Keratinocyte (primary cell): ENCODE data around the gene AHCYL2. TPM values are rescaled to one million over a fixed set of nuclear protein-coding genes. Genes with fewer than 3 reads are reported as not detected.

Experiments used
- DNase-seq: peaks from one replicate; pipeline ENCODE4 v3.0.0-alpha.2; 2011; ENCODE audit warnings: low read depth, missing footprints, low spot score
- FAIRE-seq: peaks from 2 replicates; lab custom pipeline; 2011; peaks lifted over from hg19 to GRCh38; lab: Jason Lieb, UNC
- H2AFZ ChIP-seq: 2 replicates; pipeline ENCODE4 v1.6.0; 2012; ENCODE audit warnings: low read length, control low read depth, inconsistent platforms; ENCODE audit not compliant: control insufficient read depth
- H3K27ac ChIP-seq: 2 replicates; pipeline ENCODE4 v1.5.1; 2011; ENCODE audit warnings: low read length; ENCODE audit not compliant: control insufficient read depth, insufficient read depth
- H3K27me3 ChIP-seq: 3 replicates; pipeline ENCODE4 v1.6.0; 2011; ENCODE audit warnings: low read length; ENCODE audit not compliant: control insufficient read depth, insufficient read depth; ENCODE audit errors: extremely low read depth
- H3K36me3 ChIP-seq, 2 experiments: 2 replicates in 1 of 2; 3 replicates in 1 of 2; pipeline ENCODE4 v1.5.1; 2011; ENCODE audit warnings: low read length in 2 of 2, mild to moderate bottlenecking in 1 of 2; ENCODE audit not compliant: control insufficient read depth in 2 of 2, insufficient read depth in 2 of 2; ENCODE audit errors: extremely low read depth in 1 of 2
- H3K4me1 ChIP-seq: 3 replicates; pipeline ENCODE4 v1.5.1; 2011; ENCODE audit warnings: low read length; ENCODE audit not compliant: control insufficient read depth, insufficient read depth; ENCODE audit errors: extremely low read depth
- H3K4me2 ChIP-seq: 3 replicates; pipeline ENCODE4 v1.6.0; 2011; ENCODE audit warnings: low read depth, low read length; ENCODE audit not compliant: control insufficient read depth, insufficient read depth; ENCODE audit errors: extremely low read depth
- H3K4me3 ChIP-seq, 3 experiments: fragments of 200-600 bp in 1 of 3; sonication (generic) in 1 of 3; 2 replicates in 2 of 3; 3 replicates in 1 of 3; pipeline ENCODE4 v1.5.1; 2011 to 2016; ENCODE audit warnings: low read length in 3 of 3, mild to moderate bottlenecking in 3 of 3, control low read depth in 2 of 3, inconsistent platforms in 1 of 3, low read depth in 1 of 3, mixed read lengths in 1 of 3, mixed run types in 1 of 3, moderate library complexity in 1 of 3; ENCODE audit not compliant: control insufficient read depth in 2 of 3, insufficient read depth in 2 of 3; ENCODE audit errors: extremely low read depth in 1 of 3
- H3K79me2 ChIP-seq: 2 replicates; pipeline ENCODE4 v1.6.0; 2012; ENCODE audit warnings: low read length; ENCODE audit not compliant: control insufficient read depth, insufficient read depth
- H3K9ac ChIP-seq: 3 replicates; pipeline ENCODE4 v1.6.0; 2011; ENCODE audit warnings: low read length; ENCODE audit not compliant: control insufficient read depth, insufficient read depth; ENCODE audit errors: extremely low read depth
- H3K9me1 ChIP-seq: 3 replicates; pipeline ENCODE4 v1.6.0; 2011; ENCODE audit warnings: low read length; ENCODE audit not compliant: control insufficient read depth, insufficient read depth; ENCODE audit errors: extremely low read depth
- H3K9me3 ChIP-seq: 2 replicates; pipeline ENCODE4 v1.5.1; 2012; ENCODE audit warnings: low read depth, low read length; ENCODE audit not compliant: control insufficient read depth
- H4K20me1 ChIP-seq: 3 replicates; pipeline ENCODE4 v1.6.0; 2011; ENCODE audit warnings: low read length; ENCODE audit not compliant: control insufficient read depth, insufficient read depth; ENCODE audit errors: extremely low read depth
- CTCF ChIP-seq, 3 experiments: IDR thresholded peaks in 1 of 3; conservative IDR thresholded peaks in 1 of 3; optimal IDR thresholded peaks in 1 of 3; 2 replicates in 2 of 3; 3 replicates in 1 of 3; pipeline versions ENCODE3 to v1.5.1; 2011; ENCODE audit warnings: low read length in 3 of 3, mild to moderate bottlenecking in 3 of 3, moderate library complexity in 2 of 3, control low read depth in 1 of 3, inconsistent platforms in 1 of 3; ENCODE audit not compliant: insufficient read depth in 2 of 3; ENCODE audit errors: extremely low read depth in 1 of 3
- EZH2 ChIP-seq: IDR thresholded peaks from one replicate; pipeline ENCODE4 v1.6.1; 2012; ENCODE audit warnings: inconsistent platforms, mild to moderate bottlenecking, low read length, moderate library complexity
- dilution Hi-C: fragments of 300-500 bp; cut with MboI; formaldehyde crosslinking; loops from one replicate; pipeline ENCODE4 v1.7.0; 2020; ENCODE audit warnings: low sequenced_read_pairs; ENCODE audit not compliant: extremely low pct_ligation_motif_present
- polyA plus RNA-seq, 5 experiments: library from polyadenylated mRNA; depleted of rRNA in 3 of 5; stranded (reverse) in 3 of 5; stranded (forward) in 1 of 5; unstranded in 1 of 5; fragments of >200 nt; gene quantifications; 1 replicate in 1 of 5; 2 replicates in 3 of 5; 3 replicates in 1 of 5; pipeline versions ENCODE4 v1.2.1 to v1.2.3, GENCODE V29; 2011 to 2012; ENCODE audit warnings: missing spikeins in 2 of 5, low read depth in 1 of 5, low replicate concordance in 1 of 5

The AHCYL2 gene
- polyA plus RNA-seq, 1 donor (not counting 4 experiments of a cell fraction or from before 2014, with no cell fraction given): 32.8 TPM

- DNase-seq: no peak
- peaks cover 0 to under 1% of the 10 kb centered on the region in 2 experiments for H3K36me3 ChIP-seq
These were observed 210.0 kb downstream of the AHCYL2 start for GRCh38 chr7:129434675-129435318.

GRCh38 chr7:129435414-129435829, 210.6 kb downstream of the AHCYL2 start:
- H2AFZ ChIP-seq: no peak overlapping the region

More at GRCh38 chr7:129434675-129435318, 210.0 kb downstream of the AHCYL2 start:
- no peaks in the 10 kb centered on the region for H4K20me1 ChIP-seq
- H3K9me1 ChIP-seq: no peaks in the 10 kb centered on the region
- no peaks in the 10 kb centered on the region for H3K9me3 ChIP-seq
- H3K79me2 ChIP-seq: peaks cover 7% of the 10 kb centered on the region
- H3K9ac ChIP-seq: peak overlapping the region; percentile 87
- dilution Hi-C loops: no loop called here
- H3K4me1 ChIP-seq: peaks cover 45% of the 10 kb centered on the region
- no peaks in the 10 kb centered on the region for H3K27me3 ChIP-seq
- peak overlapping the region; percentile 73 for H3K27ac ChIP-seq
- TF ChIP-seq EZH2 (no peak), CTCF (optimal IDR thresholded peaks at IDR 0.05 in 1 of 3, IDR thresholded peaks at IDR 0.05 in 1 of 3, conservative IDR thresholded peaks at IDR 0.05 in 1 of 3; ENCODE audit: extremely low read depth in 1 of 3, insufficient read depth in 2 of 3, low read length in 3 of 3) (no peak)
- H3K4me2 ChIP-seq: peak overlapping the region; percentile 93
- H3K4me3 ChIP-seq: peak overlapping the region; percentile 68 to 89 (median 87)
- H2AFZ ChIP-seq: peak overlapping the region; percentile 59
- no peak for FAIRE-seq

More at GRCh38 chr7:129435414-129435829, 210.6 kb downstream of the AHCYL2 start:
- FAIRE-seq: no peak
- Histone ChIP-seq H3K4me1 (peaks cover 50% of the 10 kb centered on the region), H3K27ac (no peak overlapping the region), H3K4me3 (peak overlapping the region; percentile 68 to 89 (median 87)), H3K27me3 (no peaks in the 10 kb centered on the region), H3K9me1 (no peaks in the 10 kb centered on the region), H3K9me3 (no peaks in the 10 kb centered on the region), H3K36me3 (peaks cover 0 to 5% of the 10 kb centered on the region in 2 experiments), H3K4me2 (peak overlapping the region; percentile 93), H3K9ac (peak overlapping the region; percentile 87), H3K79me2 (peaks cover 7% of the 10 kb centered on the region), H4K20me1 (no peaks in the 10 kb centered on the region)
- dilution Hi-C loops: no loop called here
- DNase-seq: no peak
- TF ChIP-seq CTCF (optimal IDR thresholded peaks at IDR 0.05 in 1 of 3, IDR thresholded peaks at IDR 0.05 in 1 of 3, conservative IDR thresholded peaks at IDR 0.05 in 1 of 3; ENCODE audit: extremely low read depth in 1 of 3, insufficient read depth in 2 of 3, low read length in 3 of 3) (no peak), EZH2 (no peak)
